HepG2 (cell line): ENCODE measurements around the gene AK6. TPM values are rescaled to one million over a fixed set of nuclear protein-coding genes. Genes with fewer than 3 reads are reported as not detected.

Experiments
- ATF5 ChIP-seq: sonication (generic); formaldehyde crosslinking; IDR thresholded peaks from 2 replicates; pipeline ENCODE4 v1.4.0; 2020; ENCODE audit warnings: mild to moderate bottlenecking, low read depth, missing genetic modification reagents
- ELF3 ChIP-seq: IDR thresholded peaks from 2 replicates; pipeline ENCODE4 v1.6.1; 2016; ENCODE audit warnings: missing genetic modification reagents, missing compliant biosample characterization
- FOSL1 ChIP-seq: sonication (generic); formaldehyde crosslinking; IDR thresholded peaks from 2 replicates; pipeline ENCODE4 v1.9.0; 2021; ENCODE audit warnings: missing genetic modification reagents, borderline replicate concordance
- IKZF1 ChIP-seq: fragments of 450-650 bp; IDR thresholded peaks from 2 replicates; pipeline ENCODE4 v1.7.1; 2016
- RERE ChIP-seq: IDR thresholded peaks from 2 replicates; pipeline ENCODE4 v1.6.1; 2016; ENCODE audit warnings: low read depth, missing genetic modification reagents, missing compliant biosample characterization
- ZNF501 ChIP-seq: sonication (generic); formaldehyde crosslinking; IDR thresholded peaks from 2 replicates; pipeline ENCODE4 v1.5.1; 2020; ENCODE audit warnings: mild to moderate bottlenecking, moderate library complexity, missing genetic modification reagents
- ZNF776 ChIP-seq: sonication (generic); formaldehyde crosslinking; IDR thresholded peaks from 2 replicates; pipeline ENCODE4 v1.4.0; 2020; ENCODE audit warnings: mild to moderate bottlenecking, missing genetic modification reagents
- polyA plus RNA-seq, 8 experiments: library from polyadenylated mRNA; depleted of rRNA in 3 of 8; stranded (reverse) in 7 of 8; unstranded in 1 of 8; fragments of >200 nt; fragmentation: Illumina TruSeq in 4 of 8; extraction: Trizol in 4 of 8; gene quantifications; 2 replicates each; pipeline versions ENCODE4 v1.2.1 to v1.2.3, GENCODE V29; 2011 to 2016; ENCODE audit warnings: low read depth in 4 of 8, missing spikeins in 1 of 8, mixed read lengths in 1 of 8; ENCODE audit not compliant: insufficient read depth in 1 of 8
- total RNA-seq, 5 experiments: library from RNA; depleted of rRNA; stranded (reverse); fragments of >200 nt; fragmentation: Illumina TruSeq; extraction: Trizol; gene quantifications; 2 replicates each; pipeline ENCODE4 v1.2.3, GENCODE V29; 2016; ENCODE audit warnings: low read depth in 1 of 5
- TF ChIP-seq, protein P1 (sequence below): IDR thresholded peaks from 2 replicates; pipeline ENCODE4 v1.6.1; 2016; ENCODE audit warnings: missing compliant biosample characterization, missing genetic modification reagents, borderline replicate concordance
- TF ChIP-seq, protein P2 (sequence below), 2 experiments: sonication (generic) in 1 of 2; formaldehyde crosslinking in 1 of 2; IDR thresholded peaks; 2 replicates each; pipeline versions ENCODE4 v1.6.1 to v1.9.0; 2014 to 2022; ENCODE audit warnings: antibody characterized with exemption in 1 of 2, borderline replicate concordance in 1 of 2, inconsistent platforms in 1 of 2, low read depth in 1 of 2, missing genetic modification reagents in 1 of 2
- TF ChIP-seq, protein P3 (sequence below): sonication (generic); formaldehyde crosslinking; IDR thresholded peaks from 2 replicates; pipeline ENCODE4 v1.5.1; 2020; ENCODE audit warnings: missing genetic modification reagents, mild to moderate bottlenecking, borderline replicate concordance

AK6 gene
- total and polyA plus RNA-seq, 2 of the 13 experiments (the other 11 are each of a cell fraction or from before 2014, with no cell fraction given), result 31.1 to 77.2 TPM

- TF ChIP-seq ZNF776 (CRISPR knock-in tag), result peak; percentile 72
- no peak; the same call in 1 of the 2 replicates for TF ChIP-seq RERE (CRISPR knock-in tag)
- TF ChIP-seq ELF3, result peak; percentile 62
- TF ChIP-seq, protein P1, sequence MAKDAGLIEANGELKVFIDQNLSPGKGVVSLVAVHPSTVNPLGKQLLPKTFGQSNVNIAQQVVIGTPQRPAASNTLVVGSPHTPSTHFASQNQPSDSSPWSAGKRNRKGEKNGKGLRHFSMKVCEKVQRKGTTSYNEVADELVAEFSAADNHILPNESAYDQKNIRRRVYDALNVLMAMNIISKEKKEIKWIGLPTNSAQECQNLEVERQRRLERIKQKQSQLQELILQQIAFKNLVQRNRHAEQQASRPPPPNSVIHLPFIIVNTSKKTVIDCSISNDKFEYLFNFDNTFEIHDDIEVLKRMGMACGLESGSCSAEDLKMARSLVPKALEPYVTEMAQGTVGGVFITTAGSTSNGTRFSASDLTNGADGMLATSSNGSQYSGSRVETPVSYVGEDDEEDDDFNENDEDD (CRISPR knock-in tag), result peak; percentile 59; the same call in 1 of the 2 replicates
- peak; percentile 74; the same call in 1 of the 2 replicates for TF ChIP-seq ZNF501 (CRISPR knock-in tag)
- TF ChIP-seq ATF5 (CRISPR knock-in tag), result 0 out of 2 replicates have a peak, but pooled peaks have one; percentile 27
- TF ChIP-seq IKZF1, result no peak
- TF ChIP-seq, protein P2, sequence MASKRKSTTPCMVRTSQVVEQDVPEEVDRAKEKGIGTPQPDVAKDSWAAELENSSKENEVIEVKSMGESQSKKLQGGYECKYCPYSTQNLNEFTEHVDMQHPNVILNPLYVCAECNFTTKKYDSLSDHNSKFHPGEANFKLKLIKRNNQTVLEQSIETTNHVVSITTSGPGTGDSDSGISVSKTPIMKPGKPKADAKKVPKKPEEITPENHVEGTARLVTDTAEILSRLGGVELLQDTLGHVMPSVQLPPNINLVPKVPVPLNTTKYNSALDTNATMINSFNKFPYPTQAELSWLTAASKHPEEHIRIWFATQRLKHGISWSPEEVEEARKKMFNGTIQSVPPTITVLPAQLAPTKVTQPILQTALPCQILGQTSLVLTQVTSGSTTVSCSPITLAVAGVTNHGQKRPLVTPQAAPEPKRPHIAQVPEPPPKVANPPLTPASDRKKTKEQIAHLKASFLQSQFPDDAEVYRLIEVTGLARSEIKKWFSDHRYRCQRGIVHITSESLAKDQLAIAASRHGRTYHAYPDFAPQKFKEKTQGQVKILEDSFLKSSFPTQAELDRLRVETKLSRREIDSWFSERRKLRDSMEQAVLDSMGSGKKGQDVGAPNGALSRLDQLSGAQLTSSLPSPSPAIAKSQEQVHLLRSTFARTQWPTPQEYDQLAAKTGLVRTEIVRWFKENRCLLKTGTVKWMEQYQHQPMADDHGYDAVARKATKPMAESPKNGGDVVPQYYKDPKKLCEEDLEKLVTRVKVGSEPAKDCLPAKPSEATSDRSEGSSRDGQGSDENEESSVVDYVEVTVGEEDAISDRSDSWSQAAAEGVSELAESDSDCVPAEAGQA (IDR thresholded peaks at IDR 0.05; ENCODE audit: low read depth), result peak; percentile 53; the same call in 1 of the 2 replicates
- TF ChIP-seq, protein P2 (CRISPR knock-in tag; IDR thresholded peaks at IDR 0.05; ENCODE audit: borderline replicate concordance), result no peak
- TF ChIP-seq, protein P3, sequence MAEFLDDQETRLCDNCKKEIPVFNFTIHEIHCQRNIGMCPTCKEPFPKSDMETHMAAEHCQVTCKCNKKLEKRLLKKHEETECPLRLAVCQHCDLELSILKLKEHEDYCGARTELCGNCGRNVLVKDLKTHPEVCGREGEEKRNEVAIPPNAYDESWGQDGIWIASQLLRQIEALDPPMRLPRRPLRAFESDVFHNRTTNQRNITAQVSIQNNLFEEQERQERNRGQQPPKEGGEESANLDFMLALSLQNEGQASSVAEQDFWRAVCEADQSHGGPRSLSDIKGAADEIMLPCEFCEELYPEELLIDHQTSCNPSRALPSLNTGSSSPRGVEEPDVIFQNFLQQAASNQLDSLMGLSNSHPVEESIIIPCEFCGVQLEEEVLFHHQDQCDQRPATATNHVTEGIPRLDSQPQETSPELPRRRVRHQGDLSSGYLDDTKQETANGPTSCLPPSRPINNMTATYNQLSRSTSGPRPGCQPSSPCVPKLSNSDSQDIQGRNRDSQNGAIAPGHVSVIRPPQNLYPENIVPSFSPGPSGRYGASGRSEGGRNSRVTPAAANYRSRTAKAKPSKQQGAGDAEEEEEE (CRISPR knock-in tag), result no peak; the same call in 1 of the 2 replicates
- TF ChIP-seq FOSL1 (CRISPR knock-in tag), result no peak
Observed at GRCh38 chr5:69369340-69370121, at the start of gene AK6, which contains the start of the genes RAD17 and TAF9 (continued).
